Gastroesophageal sphincter (tissue), 4 donors: ENCODE data around the gene CASQ2. TPM values are rescaled to one million over a fixed set of nuclear protein-coding genes. Genes with fewer than 3 reads are reported as not detected.

Experiments
- ATAC-seq: fragments of 150-250 bp; one replicate; pipeline ENCODE4 v1.9.1; 2016; ENCODE audit warnings: mild to moderate bottlenecking, moderate library complexity
- H3K27ac ChIP-seq, 4 donors: fragments of 200-600 bp; sonication (generic) in 3 of 4; 1 replicate in 3 of 4; 2 replicates in 1 of 4; pipeline ENCODE4 v1.5.1; 2016 to 2019
- H3K27me3 ChIP-seq: fragments of 200-600 bp; sonication (generic); one replicate; pipeline ENCODE4 v1.5.1; 2019
- H3K36me3 ChIP-seq, 2 donors: fragments of 200-600 bp; sonication (generic); one replicate each; pipeline ENCODE4 v1.5.1; 2019; ENCODE audit warnings: control low read depth in 1 of 2
- H3K4me1 ChIP-seq, 3 donors: fragments of 200-600 bp; sonication (generic); 1 replicate in 2 of 3; 2 replicates in 1 of 3; pipeline ENCODE4 v1.5.1; 2016 to 2019; ENCODE audit warnings: control low read depth in 2 of 3
- H3K4me3 ChIP-seq, 2 donors: fragments of 200-600 bp; sonication (generic); one replicate each; pipeline ENCODE4 v1.5.1; 2019; ENCODE audit warnings: mild to moderate bottlenecking in 1 of 2, moderate library complexity in 1 of 2
- H3K9me3 ChIP-seq, 3 donors: fragments of 200-600 bp; sonication (generic); one replicate each; pipeline ENCODE4 v1.5.1; 2017 to 2019; ENCODE audit warnings: control low read depth in 2 of 3
- EP300 ChIP-seq: sonication (generic); formaldehyde crosslinking; IDR thresholded peaks from one replicate; pipeline ENCODE4 v1.6.1; 2017; ENCODE audit warnings: antibody characterized with exemption, mild to moderate bottlenecking
- POLR2A ChIP-seq, 2 donors: fragments of 450-650 bp; IDR thresholded peaks; one replicate each; pipeline ENCODE4 v1.6.1; 2017; ENCODE audit warnings: antibody characterized with exemption in 2 of 2, mild to moderate bottlenecking in 2 of 2, moderate library complexity in 1 of 2
- POLR2AphosphoS5 ChIP-seq: sonication (generic); formaldehyde crosslinking; IDR thresholded peaks from one replicate; pipeline ENCODE4 v1.6.1; 2017; ENCODE audit warnings: antibody characterized with exemption
- WGBS, 2 donors: methylation state at CpG; one replicate each; pipeline ENCODE4 v1.1.5; 2018; ENCODE audit warnings: low coverage in 1 of 2; 5-methylcytosine and 5-hydroxymethylcytosine counted together
- total RNA-seq, 4 donors: library from RNA; depleted of rRNA; stranded (reverse); fragments of >200 nt; gene quantifications; one replicate each; pipeline ENCODE4 v1.1.0, GENCODE V29; 2016
- TF ChIP-seq, protein P1 (sequence below), 4 experiments: fragments of 200-600 bp in 2 of 4; fragments of 450-650 bp in 2 of 4; sonication (generic) in 1 of 4; IDR thresholded peaks; one replicate each; pipeline ENCODE4 v1.5.1; 2017 to 2019; ENCODE audit warnings: antibody characterized with exemption in 4 of 4, mild to moderate bottlenecking in 2 of 4, moderate library complexity in 2 of 4

The CASQ2 gene
- total RNA-seq, 4 donors from 2014 or later: 86.2 to 147 (median 133) TPM

GRCh38 chr1:115811140-115811828 is 42.8 kb upstream of the CASQ2 start:
- Histone ChIP-seq H3K9me3 (no peaks in the 10 kb centered on the region), H3K27ac (no peak overlapping the region), H3K27me3 (no peaks in the 10 kb centered on the region), H3K36me3 (no peaks in the 10 kb centered on the region), H3K4me3 (no peak overlapping the region), H3K4me1 (no peaks in the 10 kb centered on the region)
- no peak for ATAC-seq
- WGBS, 2 donors: 43 to 72% methylated on average over 3 of the region's 3 CpGs
- TF ChIP-seq, protein P1, sequence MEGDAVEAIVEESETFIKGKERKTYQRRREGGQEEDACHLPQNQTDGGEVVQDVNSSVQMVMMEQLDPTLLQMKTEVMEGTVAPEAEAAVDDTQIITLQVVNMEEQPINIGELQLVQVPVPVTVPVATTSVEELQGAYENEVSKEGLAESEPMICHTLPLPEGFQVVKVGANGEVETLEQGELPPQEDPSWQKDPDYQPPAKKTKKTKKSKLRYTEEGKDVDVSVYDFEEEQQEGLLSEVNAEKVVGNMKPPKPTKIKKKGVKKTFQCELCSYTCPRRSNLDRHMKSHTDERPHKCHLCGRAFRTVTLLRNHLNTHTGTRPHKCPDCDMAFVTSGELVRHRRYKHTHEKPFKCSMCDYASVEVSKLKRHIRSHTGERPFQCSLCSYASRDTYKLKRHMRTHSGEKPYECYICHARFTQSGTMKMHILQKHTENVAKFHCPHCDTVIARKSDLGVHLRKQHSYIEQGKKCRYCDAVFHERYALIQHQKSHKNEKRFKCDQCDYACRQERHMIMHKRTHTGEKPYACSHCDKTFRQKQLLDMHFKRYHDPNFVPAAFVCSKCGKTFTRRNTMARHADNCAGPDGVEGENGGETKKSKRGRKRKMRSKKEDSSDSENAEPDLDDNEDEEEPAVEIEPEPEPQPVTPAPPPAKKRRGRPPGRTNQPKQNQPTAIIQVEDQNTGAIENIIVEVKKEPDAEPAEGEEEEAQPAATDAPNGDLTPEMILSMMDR (IDR thresholded peaks at IDR 0.05): no peak
- TF ChIP-seq EP300 (no peak), POLR2A (IDR thresholded peaks at IDR 0.05) (no peak), POLR2AphosphoS5 (no peak)

- peaks cover under 1% of the 10 kb centered on the region for H3K27me3 ChIP-seq
- H3K27ac ChIP-seq: no peak overlapping the region
- no peaks in the 10 kb centered on the region for H3K36me3 ChIP-seq
- H3K4me1 ChIP-seq: no peaks in the 10 kb centered on the region
- TF ChIP-seq EP300 (no peak), POLR2AphosphoS5 (no peak), POLR2A (IDR thresholded peaks at IDR 0.05) (no peak)
- TF ChIP-seq, protein P1 (IDR thresholded peaks at IDR 0.05): no peak
- H3K9me3 ChIP-seq: peaks cover 0 to 4% (median 0%) of the 10 kb centered on the region in 3 donors
- no peak for ATAC-seq
- no peak overlapping the region for H3K4me3 ChIP-seq
- WGBS, 2 donors: 83 to 100% methylated on average over 1 to 2 of the region's 2 CpGs
Observed at GRCh38 chr1:115810609-115811008, 42.1 kb upstream of the CASQ2 start.

- H3K4me3 ChIP-seq: no peak overlapping the region
- TF ChIP-seq, protein P1 (IDR thresholded peaks at IDR 0.05): no peak
- TF ChIP-seq EP300 (no peak), POLR2A (IDR thresholded peaks at IDR 0.05) (no peak), POLR2AphosphoS5 (no peak)
- H3K9me3 ChIP-seq: peaks cover 0 to 4% (median 0%) of the 10 kb centered on the region in 3 donors
- 53 to 61% methylated on average over 1 to 2 of the region's 2 CpGs for WGBS, 2 donors
- H3K4me1 ChIP-seq: no peaks in the 10 kb centered on the region
- no peaks in the 10 kb centered on the region for H3K36me3 ChIP-seq
- no peak overlapping the region for H3K27ac ChIP-seq
- peaks cover 8% of the 10 kb centered on the region for H3K27me3 ChIP-seq
- no peak for ATAC-seq
Observed at GRCh38 chr1:115809847-115810246, 41.3 kb upstream of the CASQ2 start.

- Histone ChIP-seq H3K4me1 (no peaks in the 10 kb centered on the region), H3K9me3 (peaks cover 0 to 4% (median 0%) of the 10 kb centered on the region in 3 donors), H3K27ac (no peak overlapping the region), H3K27me3 (peaks cover 15% of the 10 kb centered on the region), H3K4me3 (no peak overlapping the region), H3K36me3 (no peaks in the 10 kb centered on the region)
- TF ChIP-seq EP300 (no peak), POLR2AphosphoS5 (no peak), POLR2A (IDR thresholded peaks at IDR 0.05) (no peak)
- TF ChIP-seq, protein P1 (IDR thresholded peaks at IDR 0.05): no peak
- ATAC-seq: no peak
Observed at GRCh38 chr1:115809076-115809475, 40.6 kb upstream of the CASQ2 start.

DNA sequence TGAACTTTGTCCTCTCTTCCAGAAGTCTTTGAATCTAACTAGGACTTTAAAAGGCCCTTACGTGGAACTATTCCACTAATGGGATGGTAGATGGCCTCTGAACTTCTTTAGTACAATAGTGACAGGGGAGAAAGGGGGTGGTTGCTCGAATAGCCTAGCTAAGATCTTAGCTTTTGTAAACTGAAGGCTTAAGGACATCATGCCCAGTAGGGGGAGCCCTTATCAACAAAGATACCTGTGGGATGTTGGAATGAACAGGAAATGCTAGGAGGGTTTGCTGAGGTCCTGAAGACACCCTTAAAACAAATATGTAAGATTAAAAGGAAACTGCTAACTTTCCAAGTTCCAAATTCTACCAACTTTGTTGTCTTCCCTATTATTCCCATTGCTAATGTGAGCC is 39.2 kb upstream of the CASQ2 start:
- WGBS, 2 donors: 5 to 12% methylated on average over 2 of the region's 2 CpGs
- Histone ChIP-seq H3K36me3 (no peaks in the 10 kb centered on the region), H3K4me1 (no peaks in the 10 kb centered on the region), H3K27ac (no peak overlapping the region), H3K27me3 (peaks cover 15% of the 10 kb centered on the region), H3K4me3 (no peak overlapping the region), H3K9me3 (peaks cover 0 to 4% (median 0%) of the 10 kb centered on the region in 3 donors)
- TF ChIP-seq POLR2AphosphoS5 (no peak), POLR2A (IDR thresholded peaks at IDR 0.05) (no peak), EP300 (no peak)
- TF ChIP-seq, protein P1 (IDR thresholded peaks at IDR 0.05): peak; percentile 25 to 63 (median 44)
- peak; percentile 35 for ATAC-seq
